Measurements from ENCODE around the gene OSBPL3.
"Not testable (repeated sequence)": the region's sequence is repeated elsewhere in the genome, so short reads cannot be mapped to it uniquely, and the experiment has no call there.

The OSBPL3 gene

GRCh38 chr7:24825931-24826661 lies 153.9 kb downstream of the OSBPL3 start:
- DNase-seq = peak; percentile 35

- DNase-seq = peak; percentile 22
These were observed 154.6 kb downstream of the OSBPL3 start for GRCh38 chr7:24825381-24825794.

GRCh38 chr7:24824896-24825295 lies 155.1 kb downstream of the OSBPL3 start:
- DNase-seq = no peak

GRCh38 chr7:24824400-24824799 lies 155.6 kb downstream of the OSBPL3 start:
- no peak for DNase-seq

GRCh38 chr7:24821754-24822054 lies 158.3 kb downstream of the OSBPL3 start:
- DNase-seq = no peak

DNA sequence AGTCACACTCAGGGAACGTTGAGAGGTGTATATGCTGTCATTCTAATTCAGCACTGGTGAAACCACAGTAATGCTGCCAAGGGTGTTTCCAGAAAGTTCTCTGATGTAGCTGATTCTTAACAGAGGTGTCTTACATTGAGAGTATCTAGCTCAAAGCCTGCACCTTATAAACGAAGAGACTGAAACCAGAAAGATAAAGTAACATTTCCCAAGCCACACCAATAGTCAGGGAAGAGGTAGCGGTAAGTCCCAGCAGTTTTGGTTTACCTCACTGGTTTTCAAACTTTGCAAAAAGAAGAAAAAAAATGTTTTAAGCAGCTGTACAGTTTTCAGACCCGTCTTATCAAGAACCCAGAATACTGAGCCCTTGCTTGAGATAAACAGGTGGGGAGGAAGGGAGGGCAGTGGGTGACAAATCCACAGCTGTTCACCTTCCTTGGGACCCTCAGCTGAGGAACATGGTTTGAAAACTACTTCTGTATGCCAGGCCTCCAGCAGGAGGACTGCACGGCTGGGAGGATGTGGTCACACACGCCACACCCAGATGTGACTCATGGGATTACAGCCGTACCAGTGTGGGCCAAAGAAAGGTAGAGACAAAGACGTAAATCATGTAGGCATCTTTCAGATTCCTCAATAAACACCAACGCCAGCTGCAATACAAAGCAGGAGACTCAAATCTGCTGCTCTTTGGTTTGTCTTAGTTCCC lies 158.8 kb downstream of the OSBPL3 start:
- DNase-seq = peak; percentile 91

DNA sequence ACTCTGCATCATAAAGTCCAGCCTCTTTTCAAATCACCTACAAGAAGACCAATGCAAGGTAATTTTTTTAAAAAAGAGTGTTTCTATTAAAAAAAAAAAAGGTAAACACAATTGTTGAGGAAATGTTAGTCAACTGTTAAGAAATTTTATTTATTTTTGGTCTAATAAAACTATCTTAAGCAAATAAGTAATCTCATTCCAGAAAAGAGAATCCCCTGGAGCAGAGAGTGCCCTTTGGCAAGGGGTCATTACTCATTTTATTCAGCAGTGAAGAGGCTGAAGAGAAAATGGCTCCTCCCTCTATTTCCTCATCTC lies 159.3 kb downstream of the OSBPL3 start:
- no peak for DNase-seq

DNA sequence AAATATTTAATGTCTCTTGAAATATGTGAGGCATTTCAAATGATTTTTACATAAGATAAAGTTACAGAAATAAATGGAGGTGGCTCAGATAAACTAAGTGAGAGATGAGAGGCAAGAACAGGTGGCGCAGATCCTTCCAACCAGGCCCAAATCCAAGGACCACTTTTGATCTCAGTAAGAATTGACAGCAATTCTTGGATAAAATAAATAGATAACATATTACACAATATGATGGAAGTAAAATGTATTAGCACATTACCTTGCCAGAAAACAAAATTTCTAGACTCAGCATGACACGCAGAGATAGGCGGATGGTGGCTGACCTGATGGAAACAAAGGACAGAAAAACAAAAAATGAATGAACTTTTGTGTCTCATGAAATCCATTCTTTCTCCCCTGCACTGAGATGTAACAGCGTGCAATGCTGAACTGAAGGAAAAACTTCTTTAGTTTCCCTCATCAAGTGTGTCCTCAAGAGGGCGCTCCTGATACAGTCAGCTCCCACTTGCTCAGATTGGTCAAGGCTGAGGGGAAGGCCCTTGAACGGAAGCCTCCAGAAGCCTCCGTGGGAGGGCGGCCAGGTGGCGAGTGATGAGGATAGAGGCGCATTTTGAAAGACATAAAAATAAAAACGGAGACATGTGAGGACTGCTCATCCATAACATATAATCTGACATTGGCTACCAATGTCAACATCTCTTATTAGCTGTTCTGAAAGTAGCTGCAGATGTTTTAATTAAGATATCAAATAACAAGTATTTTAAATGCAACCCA lies 159.9 kb downstream of the OSBPL3 start:
- DNase-seq = peak; percentile 82

- DNase-seq = no peak
These were observed 162.6 kb downstream of the OSBPL3 start for GRCh38 chr7:24817339-24817738.

DNA sequence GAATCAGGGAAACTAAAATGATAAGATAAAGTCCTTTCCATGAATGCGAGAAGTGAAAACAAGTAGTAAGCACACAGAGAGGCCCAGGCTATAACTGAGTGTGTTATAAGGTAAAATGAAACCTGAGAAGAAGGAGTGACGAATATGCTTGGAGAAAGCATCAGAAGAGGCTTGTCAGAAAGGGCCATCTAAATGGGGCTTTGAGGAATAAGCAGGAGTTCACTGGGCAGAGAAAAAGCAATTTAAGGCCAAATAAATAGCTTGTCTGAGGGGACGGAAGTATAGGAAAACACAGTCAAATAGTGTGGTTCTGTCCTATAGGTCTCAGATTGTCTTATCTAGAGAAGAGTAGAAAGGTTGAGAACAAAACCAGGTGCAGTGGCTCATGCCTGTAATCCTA lies 163.1 kb downstream of the OSBPL3 start:
- DNase-seq = no peak

DNA sequence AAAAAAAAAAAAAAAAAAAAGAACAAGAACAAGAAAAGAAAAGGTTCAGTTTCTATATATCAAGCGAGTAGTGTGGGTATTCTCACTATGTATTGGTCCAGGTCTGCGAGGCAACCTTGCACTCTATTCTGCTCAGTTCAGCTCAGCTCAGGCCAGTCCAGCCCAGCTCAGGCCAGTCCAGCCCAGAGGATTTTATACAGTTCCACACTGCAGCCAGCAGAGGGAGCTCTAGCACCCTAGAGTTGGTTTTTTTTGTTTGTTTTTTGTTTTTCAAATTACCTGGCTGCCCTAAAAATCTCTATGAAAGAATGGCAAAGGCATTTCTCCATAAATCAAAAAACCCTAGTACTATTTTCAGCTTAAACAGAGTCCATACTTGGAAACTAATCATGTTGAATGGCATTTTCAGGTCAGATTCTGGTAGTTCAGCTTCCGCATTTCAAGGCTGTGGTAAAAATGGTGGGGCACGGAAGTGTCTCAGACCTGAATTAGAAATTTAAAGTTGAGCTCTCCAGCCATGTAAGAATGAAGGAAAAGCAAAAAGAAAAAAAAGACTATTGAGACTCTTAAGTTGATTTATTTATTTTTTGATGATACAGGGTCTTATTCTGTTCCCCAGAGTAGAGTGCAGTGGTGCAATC lies 167.6 kb downstream of the OSBPL3 start:
- peak; percentile 59 for DNase-seq

- no peak for DNase-seq
These were observed 171.5 kb downstream of the OSBPL3 start for GRCh38 chr7:24808518-24808917.

DNA sequence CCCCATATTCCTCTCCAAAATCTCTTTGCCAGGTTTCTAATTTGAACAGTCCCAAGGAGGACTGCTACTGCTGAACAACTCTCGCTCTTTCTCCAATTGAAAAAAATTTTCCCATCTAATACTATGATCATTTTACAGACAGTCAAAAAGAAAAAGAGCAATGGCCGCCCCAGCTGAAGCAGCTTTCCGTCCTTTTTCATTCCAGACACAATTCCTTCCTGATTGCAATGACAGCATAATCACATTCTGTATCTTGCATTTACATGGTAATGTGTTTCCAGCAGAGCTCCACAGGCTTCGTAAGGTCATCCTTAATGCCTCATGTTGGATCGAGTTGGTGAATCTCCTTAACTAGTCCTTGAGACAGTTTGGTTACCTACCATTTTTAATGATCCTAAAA lies 177.7 kb downstream of the OSBPL3 start:
- no peak for DNase-seq

DNA sequence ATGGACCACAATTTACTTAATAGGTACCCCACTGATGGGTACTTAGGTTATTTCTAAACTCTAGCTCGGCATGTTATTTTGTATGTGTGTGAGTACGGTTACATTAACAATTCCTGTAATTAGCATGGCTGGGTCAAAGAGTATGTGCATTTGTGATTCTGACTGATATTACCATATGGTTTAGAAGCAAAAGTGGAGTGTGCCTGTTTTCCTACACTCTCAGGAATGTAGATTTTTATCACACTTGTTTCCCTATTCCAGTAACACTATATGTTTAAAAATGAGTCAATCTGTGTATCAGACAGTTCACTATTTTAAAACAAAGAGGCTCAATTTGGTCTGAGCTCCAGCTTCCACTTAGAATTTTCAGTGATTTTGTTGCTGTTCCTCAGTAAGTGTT lies 178.1 kb downstream of the OSBPL3 start:
- no peak for DNase-seq

GRCh38 chr7:24800667-24801066 lies 179.3 kb downstream of the OSBPL3 start:
- DNase-seq = no peak

GRCh38 chr7:24800073-24800472 lies 179.9 kb downstream of the OSBPL3 start:
- DNase-seq = no peak

- no peak for DNase-seq
These were observed 180.5 kb downstream of the OSBPL3 start for GRCh38 chr7:24799506-24799905.

GRCh38 chr7:24798261-24798660 lies 181.7 kb downstream of the OSBPL3 start:
- DNase-seq = no peak

GRCh38 chr7:24797270-24797669 lies 182.7 kb downstream of the OSBPL3 start:
- no peak for DNase-seq

DNA sequence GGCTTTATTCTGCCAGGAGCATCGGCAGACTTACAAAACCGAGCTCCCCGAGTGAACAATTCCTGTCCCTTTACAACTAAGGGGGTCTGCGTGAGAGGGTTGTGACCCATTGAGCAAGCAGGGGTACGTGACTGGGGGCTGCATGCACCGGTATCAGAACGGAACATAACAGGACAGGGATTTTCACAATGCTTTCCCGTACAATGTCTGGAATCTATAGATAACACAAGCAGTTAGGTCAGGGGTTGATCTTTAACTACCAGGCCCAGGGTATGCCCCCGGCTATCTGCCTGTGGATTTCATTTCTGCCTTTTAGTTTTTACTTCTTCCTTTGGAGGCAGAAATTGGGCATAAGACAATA lies 184.6 kb downstream of the OSBPL3 start:
- no peak for DNase-seq

- not testable (repeated sequence) for DNase-seq
These were observed 185.1 kb downstream of the OSBPL3 start for GRCh38 chr7:24794751-24795406.

DNA sequence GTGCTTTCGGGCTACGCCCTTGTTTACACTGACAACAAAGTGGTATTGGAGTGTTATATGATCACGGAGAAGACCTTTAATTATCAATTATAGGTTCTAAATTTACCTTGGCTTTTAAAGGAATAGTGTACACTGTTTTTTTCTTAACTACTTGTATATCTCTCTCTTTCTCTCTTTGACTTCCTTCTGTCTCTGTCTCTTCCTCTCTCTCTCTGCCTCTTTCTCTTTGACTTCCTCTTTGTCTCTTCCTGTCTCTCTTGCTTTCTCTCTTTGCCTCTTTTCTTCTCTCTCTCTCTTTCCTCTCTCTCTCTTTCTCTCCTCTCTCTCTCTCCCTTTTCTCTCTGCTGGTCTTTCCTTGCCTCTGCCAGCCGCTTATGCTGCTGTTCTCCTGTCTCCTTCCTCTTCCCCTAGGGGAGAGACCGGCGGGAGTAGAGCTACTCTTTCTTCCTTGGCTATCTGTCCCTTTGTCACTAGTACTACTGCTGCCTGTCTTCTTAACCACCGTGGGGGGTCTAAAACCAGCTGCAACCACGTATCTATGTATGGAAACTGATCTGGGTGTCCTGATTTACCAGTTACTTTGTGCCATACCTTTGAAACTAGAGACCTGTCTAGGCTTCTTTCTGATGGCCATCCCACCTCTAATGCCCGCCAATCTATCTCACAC lies 185.9 kb downstream of the OSBPL3 start:
- DNase-seq = no peak
